A549 treated with GW870086 at 1 μM for 4 hours (cell line): ENCODE data around the gene PSIP1. TPM values are rescaled to one million over a fixed set of nuclear protein-coding genes. Genes with fewer than 3 reads are reported as not detected.

Experiments used
- total RNA-seq: library from RNA; stranded (reverse); fragments of 200-300 nt; extraction: Qiagen RNA extraction; gene quantifications from 5 replicates; pipeline ENCODE4 v1.2.3, GENCODE V29; 2022; ENCODE audit warnings: low read depth

Gene PSIP1
- 44.9 to 61.0 TPM (median 55.9 TPM) in 5 replicates for total RNA-seq

DNA sequence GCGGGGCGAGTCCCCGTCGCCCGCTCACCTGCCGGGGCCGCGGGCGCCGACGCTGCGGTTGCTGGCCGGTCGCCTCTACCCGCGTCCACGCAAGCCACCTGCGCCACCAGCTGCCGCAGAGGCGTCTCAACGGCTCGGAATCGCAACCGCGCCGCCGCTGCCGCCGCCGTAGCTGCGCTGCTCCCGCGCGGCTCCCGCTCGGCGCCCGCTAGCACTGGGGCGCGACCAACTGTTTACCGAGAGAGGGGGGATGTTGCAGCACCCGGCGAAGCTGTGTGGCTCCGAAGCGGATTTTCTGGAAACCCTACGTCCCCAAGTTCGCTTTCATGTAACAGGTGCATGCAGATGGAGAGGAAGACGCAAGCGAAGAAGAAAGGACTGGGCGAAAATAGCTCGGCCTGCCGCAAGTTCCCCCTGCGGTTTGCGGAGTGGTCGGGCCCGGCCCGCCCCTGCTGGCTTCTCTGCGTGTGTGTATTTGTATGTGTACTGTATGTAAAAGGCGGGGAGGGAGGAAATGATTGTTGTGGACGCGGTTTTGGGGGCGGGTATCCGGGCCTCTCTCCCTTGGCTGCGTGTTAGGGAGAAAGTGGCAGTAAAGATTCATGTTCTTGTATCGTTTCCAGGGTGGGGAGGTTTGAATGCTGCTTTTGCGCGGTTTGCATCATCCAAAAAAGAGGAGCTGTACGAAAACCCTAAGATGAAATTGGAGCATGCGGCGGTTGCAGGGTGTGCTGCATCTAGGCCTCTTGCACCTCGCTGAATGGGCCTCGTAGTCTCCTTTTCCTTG is at the start of gene PSIP1:
PSIP1 (minus strand) TSS at position 182 of the 787 bp plus-strand sequence. CDS start 782 bp downstream, outside the sequence.

DNA sequence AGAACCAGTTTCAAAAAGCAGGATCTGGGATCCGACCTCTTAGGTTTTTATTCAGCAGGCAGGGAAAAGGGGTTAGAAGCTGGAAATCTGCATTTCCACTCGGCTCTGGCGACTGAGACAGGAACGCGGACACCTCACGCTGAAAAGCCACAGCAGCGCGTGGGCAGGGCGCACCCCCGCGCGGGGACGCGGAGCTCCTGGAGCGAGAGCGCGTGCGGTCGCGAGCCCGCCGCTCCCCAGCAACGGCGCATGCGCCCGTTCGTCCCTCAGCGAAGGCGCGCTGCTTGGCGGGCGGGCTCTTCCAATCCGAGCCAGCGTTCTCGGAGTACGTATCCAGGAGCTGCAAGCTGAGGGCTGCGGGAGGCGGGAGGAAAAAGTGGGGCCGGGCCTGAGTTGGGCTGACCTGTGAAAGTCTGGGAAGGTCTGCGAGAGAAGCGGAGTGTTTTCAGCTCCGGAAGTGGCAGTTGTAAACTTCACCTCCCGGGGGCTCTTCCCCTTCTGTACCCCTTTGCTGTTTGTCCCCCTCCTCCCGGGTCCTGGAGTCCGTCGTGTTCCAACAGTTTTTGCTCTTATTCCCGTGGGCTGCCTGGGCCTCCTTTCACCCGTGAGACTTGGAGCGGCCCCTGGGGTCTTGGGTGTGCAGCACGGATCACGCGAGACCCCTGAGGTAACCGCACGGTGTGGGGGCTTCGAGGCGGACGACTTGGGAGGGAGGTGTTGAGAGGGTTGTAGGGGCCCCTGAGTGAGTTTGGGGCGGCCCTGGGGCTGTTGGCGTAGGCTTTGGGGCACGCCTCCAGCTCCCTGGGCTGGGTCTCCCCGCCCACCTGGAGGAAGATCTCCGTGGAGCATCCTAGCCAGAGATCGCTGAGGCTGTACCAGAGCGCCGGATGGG is 42.1 kb upstream of the PSIP1 start, which contains the start of gene CCDC171:
CCDC171 (plus strand) TSS at position 408 of the 892 bp plus-strand sequence. CDS start 11,046 bp downstream, outside the sequence.

DNA sequence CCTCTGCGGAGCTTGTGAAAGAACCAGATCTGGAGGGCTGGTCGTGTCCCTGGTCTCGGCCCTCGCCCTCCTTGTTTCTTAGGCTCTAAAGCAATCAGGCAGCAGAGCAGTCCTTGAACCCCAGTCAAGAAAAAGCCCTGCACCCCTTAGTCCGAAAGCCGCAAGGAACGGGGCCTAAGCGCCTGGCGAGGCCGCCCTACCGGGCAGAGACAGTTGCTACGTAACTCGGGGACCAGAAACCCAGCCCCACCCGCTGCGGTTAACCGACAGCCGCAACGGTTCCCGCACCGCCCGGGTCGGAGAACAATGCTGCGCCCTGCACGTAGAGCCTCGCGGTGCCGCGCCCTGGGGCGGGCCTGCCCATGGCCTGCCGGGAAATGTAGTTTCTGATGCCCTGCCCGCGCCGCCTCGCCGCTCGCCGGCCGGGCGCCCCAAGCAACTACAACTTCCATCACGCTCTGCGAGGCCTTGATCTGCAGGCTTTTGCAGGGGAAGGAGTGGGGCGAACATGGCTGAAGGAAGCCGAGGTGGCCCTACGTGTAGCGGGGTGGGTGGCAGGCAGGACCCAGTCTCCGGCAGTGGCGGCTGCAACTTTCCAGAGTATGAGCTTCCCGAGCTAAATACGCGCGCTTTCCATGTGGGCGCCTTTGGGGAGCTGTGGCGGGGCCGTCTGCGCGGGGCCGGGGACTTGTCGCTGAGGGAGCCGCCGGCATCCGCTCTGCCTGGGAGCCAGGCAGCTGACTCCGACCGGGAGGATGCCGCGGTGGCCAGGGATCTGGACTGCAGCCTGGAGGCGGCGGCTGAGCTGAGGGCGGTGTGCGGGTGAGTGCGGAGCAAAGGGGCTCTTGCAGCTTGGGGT is 88.2 kb downstream of the PSIP1 start, which contains the start of gene SNAPC3:
SNAPC3 (plus strand) TSS at position 505 of the 859 bp plus-strand sequence; CDS start at position 509, 4 bp downstream.

Other genes with a start within 250 kb of the PSIP1 start
- gene TTC39B, start 203.8 kb downstream of the PSIP1 start, total RNA-seq, result 1.00 to 1.7 TPM (median 1.6 TPM) in 5 replicates
- 14.4 to 20.4 TPM (median 17.4 TPM) in 5 replicates for gene SNAPC3, start 88.1 kb downstream of the PSIP1 start, total RNA-seq
- gene CCDC171, start 42.1 kb upstream of the PSIP1 start, total RNA-seq, result 0.23 to 0.58 TPM (median 0.35 TPM) in 5 replicates